A549 (cell line): ENCODE results near the gene CACNB1. TPM values are rescaled to one million over a fixed set of nuclear protein-coding genes. Genes with fewer than 3 reads are reported as not detected.

ENCODE experiments used
- ATAC-seq, 2 experiments: fragments of 200-7000 bp in 1 of 2; fragments of >200 bp in 1 of 2; cut with Nextera tagmentation in 1 of 2; cut with Tn5 transposase in 1 of 2; 3 replicates each; pipeline versions ENCODE4 v1.8.0 to v1.9.1; 2018 to 2020; ENCODE audit warnings: mild to moderate bottlenecking in 1 of 2, moderate library complexity in 1 of 2
- CTCF ChIA-PET: fragments of 300-600 bp; sonication (Branson Sonifier 250); formaldehyde crosslinking; extraction: SDS; loops from one replicate; lab custom pipeline; 2021; ENCODE audit warnings: antibody characterized with exemption, inconsistent platforms; lab: Yijun Ruan, JAX
- POLR2A ChIA-PET: fragments of 350-600 bp; formaldehyde crosslinking; extraction: SDS; loops from one replicate; lab custom pipeline; 2021; ENCODE audit warnings: antibody characterized with exemption, inconsistent platforms; lab: Yijun Ruan, JAX
- DNase-seq, 2 experiments: peaks; one replicate each; pipeline versions ENCODE4 v3.0.0 to v3.0.0-alpha.2; 2011 to 2016; ENCODE audit warnings: low read depth in 1 of 2, low spot score in 1 of 2
- FAIRE-seq: peaks from 2 replicates; lab custom pipeline; 2011; peaks lifted over from hg19 to GRCh38; lab: Jason Lieb, UNC
- H3K27ac ChIP-seq, 2 experiments: fragments of >200 bp; sonication (Bioruptor Twin); formaldehyde crosslinking; 3 replicates each; pipeline ENCODE4 v1.5.1; 2016 to 2017
- H3K4me1 ChIP-seq: fragments of >200 bp; sonication (Bioruptor Twin); formaldehyde crosslinking; 3 replicates; pipeline ENCODE4 v1.6.1; 2016
- H3K4me2 ChIP-seq: fragments of >200 bp; sonication (Bioruptor Twin); formaldehyde crosslinking; 3 replicates; pipeline ENCODE4 v1.6.1; 2016
- H3K4me3 ChIP-seq: fragments of >200 bp; sonication (Bioruptor Twin); formaldehyde crosslinking; 3 replicates; pipeline ENCODE4 v1.5.1; 2016
- H3K9me3 ChIP-seq: fragments of >200 bp; sonication (Bioruptor Twin); formaldehyde crosslinking; 3 replicates; pipeline ENCODE4 v1.6.1; 2016
- ATOH8 ChIP-seq: fragments of 250-450 bp; sonication (Bioruptor Pico); IDR thresholded peaks from 2 replicates; pipeline ENCODE4 v1.5.0; 2020; ENCODE audit warnings: low read depth, mild to moderate bottlenecking, moderate library complexity
- FOXS1 ChIP-seq: fragments of 250-450 bp; sonication (Bioruptor Pico); IDR thresholded peaks from 2 replicates; pipeline ENCODE4 v1.5.0; 2020; ENCODE audit warnings: mild to moderate bottlenecking, moderate library complexity
- HDAC2 ChIP-seq: fragments of 200-600 bp; sonication (generic); IDR thresholded peaks from 2 replicates; pipeline ENCODE4 v1.6.1; 2016
- HEYL ChIP-seq: fragments of 250-450 bp; sonication (Bioruptor Pico); IDR thresholded peaks from 2 replicates; pipeline ENCODE4 v1.8.0; 2021; ENCODE audit warnings: mild to moderate bottlenecking, moderate library complexity
- HMGXB4 ChIP-seq: fragments of 250-450 bp; sonication (Bioruptor Pico); IDR thresholded peaks from 2 replicates; pipeline ENCODE4 v1.5.0; 2021; ENCODE audit warnings: mild to moderate bottlenecking, moderate library complexity, borderline replicate concordance
- JUN ChIP-seq, 2 experiments: fragments of >200 bp; sonication (Bioruptor Twin); formaldehyde crosslinking; IDR thresholded peaks; 2 replicates in 1 of 2; 3 replicates in 1 of 2; pipeline ENCODE4 v1.6.1; 2016 to 2017
- POLR2AphosphoS2 ChIP-seq: conservative IDR thresholded peaks from 2 replicates; pipeline ENCODE4 v1.6.1; 2012; ENCODE audit warnings: low read length, improper control_type of control experiment, inconsistent platforms
- RAD21 ChIP-seq, 2 experiments: fragments of >200 bp in 1 of 2; sonication (Bioruptor Twin) in 1 of 2; formaldehyde crosslinking in 1 of 2; IDR thresholded peaks in 1 of 2; conservative IDR thresholded peaks in 1 of 2; 2 replicates in 1 of 2; 3 replicates in 1 of 2; pipeline ENCODE4 v1.6.1; 2012 to 2018; ENCODE audit warnings: inconsistent platforms in 1 of 2
- REST ChIP-seq: fragments of 200-600 bp; sonication (generic); IDR thresholded peaks from 2 replicates; pipeline ENCODE4 v1.6.1; 2016; ENCODE audit warnings: antibody characterized with exemption, mild to moderate bottlenecking, moderate library complexity
- USF2 ChIP-seq: fragments of 450-650 bp; IDR thresholded peaks from 2 replicates; pipeline ENCODE4 v1.6.1; 2014; ENCODE audit warnings: antibody characterized with exemption
- WGBS: methylation state at CpG from one replicate; pipeline ENCODE4 v1.1.6; 2017; ENCODE audit errors: missing lambda C conversion rate; 5-methylcytosine and 5-hydroxymethylcytosine counted together
- polyA plus RNA-seq, 4 experiments: library from polyadenylated mRNA; depleted of rRNA in 3 of 4; stranded (reverse); fragments of >200 nt; fragmentation: RNase III in 1 of 4; extraction: RNeasy Plus Mini Kit Qiagen cat#74134 plus additional on column Dnase treatment in 1 of 4; gene quantifications; 2 replicates in 3 of 4; 3 replicates in 1 of 4; pipeline ENCODE4 v1.2.3, GENCODE V29; 2011 to 2017

Gene CACNB1
- polyA plus RNA-seq, 2 of the 4 experiments (the other 2 are of a cell fraction) = 3.6 to 3.9 TPM

GRCh38 chr17:39151943-39152818 is 45.3 kb downstream of the CACNB1 start (continued):
- no peak for TF ChIP-seq ATOH8 (CRISPR knock-in tag)
- no peak for TF ChIP-seq FOXS1

- ChIA-PET CTCF (interaction anchor here (0.8 to 30.5 kb wide), 14 partner anchors 8 to 484 kb away, joined by 3 to 612 read pairs (median 19); partner anchors contain the start of genes ARL5C and FBXO47), POLR2A (interaction anchor here (0.8 kb wide), 1 partner anchor 184 kb away, joined by 4 read pairs; the partner anchor contains the start of gene FBXO47)
- FAIRE-seq (no peak), DNase-seq (no peak), ATAC-seq (no peak)
- H3K27ac ChIP-seq = peak within 1 kb of the TSS; percentile 37 to 72; a peak in 3 of 6 replicates
- H3K9me3 ChIP-seq = no peaks in the 10 kb centered on the region
- H3K4me1 ChIP-seq = peaks cover 7% of the 10 kb centered on the region
- H3K4me2 ChIP-seq = peak within 1 kb of the TSS; percentile 83
- TF ChIP-seq RAD21 (conservative IDR thresholded peaks at IDR 0.05 in 1 of 2, IDR thresholded peaks at IDR 0.05 in 1 of 2) (no peak), REST (no peak), HEYL (CRISPR knock-in tag) (no peak), POLR2AphosphoS2 (no peak), USF2 (no peak), HMGXB4 (CRISPR knock-in tag) (no peak), HDAC2 (no peak)
- 60% methylated on average over 18 of the region's 68 CpGs for WGBS
- peak within 1 kb of the TSS; percentile 89; the same call in 1 of the 3 replicates for H3K4me3 ChIP-seq
Observed at GRCh38 chr17:39151150-39151942, 46.1 kb downstream of the CACNB1 start, which contains the start of gene PLXDC1. Gene PLXDC1, minus strand, starts transcription at chr17:39151637. Its CDS starts 200 bp downstream, at chr17:39151437.

GRCh38 chr17:39150795-39151149 is 46.7 kb downstream of the CACNB1 start:
- Histone ChIP-seq H3K4me2 (peak overlapping the region; percentile 83; the same call in 2 of the 3 replicates), H3K4me3 (no peak overlapping the region), H3K27ac (no peak overlapping the region), H3K4me1 (peaks cover 7% of the 10 kb centered on the region), H3K9me3 (no peaks in the 10 kb centered on the region)
- CTCF ChIA-PET = interaction anchor here (1.3 to 30.5 kb wide), 7 partner anchors 7 to 169 kb away, joined by 4 to 612 read pairs (median 33); partner anchors contain the start of gene ARL5C
- no peak for FAIRE-seq
- TF ChIP-seq JUN (IDR thresholded peaks at IDR 0.05) = no peak
- ATAC-seq = no peak
- no peak for DNase-seq
- 72% methylated on average over 5 of the region's 5 CpGs for WGBS
- POLR2A ChIA-PET = interaction anchor here (0.8 kb wide), 1 partner anchor 184 kb away, joined by 4 read pairs; the partner anchor contains the start of gene FBXO47
